ENCODE measurements around the gene ANGPTL5.
"Not testable (repeated sequence)": the region's sequence is repeated elsewhere in the genome, so short reads cannot be mapped to it uniquely, and the experiment has no call there.

The ANGPTL5 gene

DNA sequence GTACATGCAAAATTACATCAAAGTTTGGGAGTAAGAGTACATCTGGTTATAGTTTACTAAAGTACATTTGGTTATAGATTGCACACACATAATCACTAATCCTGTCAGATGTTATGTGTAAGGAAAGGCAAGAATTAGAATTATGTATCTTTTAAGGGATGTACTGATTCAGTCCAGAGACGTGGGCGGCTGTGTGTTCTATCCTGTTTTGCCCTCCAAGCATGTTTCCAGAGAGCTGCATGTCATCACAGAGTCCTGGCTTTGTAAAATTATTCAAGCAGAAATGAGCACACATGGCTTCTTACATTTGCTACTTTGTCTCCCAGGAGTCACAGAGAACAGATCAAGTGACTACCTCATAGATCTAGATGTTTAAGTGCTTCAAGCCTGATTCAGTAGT lies 34.7 kb downstream of the ANGPTL5 start:
- no peak for DNase-seq

DNA sequence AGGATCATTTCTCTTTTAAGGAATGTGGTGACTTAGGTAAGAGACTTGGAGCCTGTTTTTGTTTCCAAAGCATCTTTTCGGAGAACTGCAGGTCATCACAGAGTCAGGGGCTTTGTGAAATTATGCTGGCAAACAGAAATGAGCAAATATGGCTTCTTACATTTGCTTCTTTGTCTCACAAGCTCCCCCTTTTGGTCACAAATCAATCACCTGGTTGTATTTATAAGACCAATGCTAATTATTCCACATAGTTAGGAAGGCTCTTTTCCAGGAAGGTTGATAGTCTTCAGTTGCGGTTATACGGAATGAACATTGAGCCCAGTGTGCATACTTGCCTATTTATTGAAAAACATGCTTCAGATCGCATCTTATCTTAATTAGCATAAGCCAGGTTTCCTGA lies 36.1 kb downstream of the ANGPTL5 start:
- peak in 1 of 2 donors; percentile 12 for DNase-seq

GRCh38 chr11:101872171-101872882 lies 44.0 kb downstream of the ANGPTL5 start:
- DNase-seq = no peak

DNA sequence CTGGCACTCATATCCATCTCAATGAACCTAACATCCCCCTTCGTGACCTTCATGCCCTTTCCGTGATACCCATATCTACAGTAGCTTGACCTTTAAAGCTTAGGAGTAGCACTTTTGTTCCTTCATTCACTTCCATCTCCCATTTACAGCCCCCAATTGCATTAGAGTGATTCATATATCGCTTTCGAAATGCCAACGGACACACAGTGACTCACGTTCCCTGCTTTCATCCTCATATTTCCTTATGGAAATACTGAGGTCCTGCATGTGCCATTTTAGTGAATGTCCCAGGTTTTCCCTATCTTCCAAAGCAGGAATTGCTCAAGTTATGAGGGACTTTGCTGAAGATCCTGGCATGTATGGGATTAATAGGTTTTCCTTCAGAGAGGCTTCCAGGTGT lies 45.8 kb downstream of the ANGPTL5 start:
- no peak for DNase-seq

GRCh38 chr11:101867951-101868350 lies 48.4 kb downstream of the ANGPTL5 start:
- DNase-seq = no peak

DNA sequence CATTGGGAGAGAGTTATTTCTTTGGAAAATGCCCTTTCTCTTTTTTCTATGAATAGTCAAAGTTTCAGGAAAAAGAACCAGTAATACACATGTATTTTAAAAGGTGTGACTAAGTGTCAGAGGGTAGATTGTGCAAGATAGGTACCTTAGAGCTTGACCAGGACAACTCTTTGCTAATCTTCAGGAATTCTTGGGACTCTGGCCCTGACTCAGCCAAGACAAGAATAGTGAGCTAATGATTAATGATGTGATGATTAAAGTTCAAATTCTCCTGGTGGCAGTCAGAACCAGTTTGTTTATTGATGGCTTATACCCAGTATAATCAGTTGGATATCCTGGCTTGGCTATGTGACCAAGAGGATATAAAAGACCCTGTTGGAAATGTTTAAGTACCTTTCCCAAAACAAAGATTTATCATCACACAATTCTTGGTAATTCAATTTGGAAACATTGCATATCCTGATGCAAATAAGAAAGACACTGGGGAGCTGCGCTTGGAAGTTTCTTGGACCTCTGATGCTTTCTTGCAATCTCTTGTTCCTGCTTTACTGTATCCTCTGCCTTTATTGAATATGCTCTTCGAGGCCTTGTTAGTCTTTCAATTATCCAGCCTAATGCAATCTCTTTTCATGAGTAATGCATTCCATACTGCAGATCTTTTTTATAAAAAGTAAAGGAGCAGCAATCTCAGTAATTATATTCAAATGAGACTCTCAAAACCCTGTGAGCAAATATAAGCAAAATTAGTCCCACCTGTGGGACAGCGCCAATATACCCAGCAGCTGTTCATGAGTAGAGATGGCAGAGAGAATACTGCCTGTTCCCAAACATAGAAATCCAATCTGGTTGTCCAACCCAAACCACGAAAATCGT lies 49.5 kb downstream of the ANGPTL5 start:
- DNase-seq = no peak

DNA sequence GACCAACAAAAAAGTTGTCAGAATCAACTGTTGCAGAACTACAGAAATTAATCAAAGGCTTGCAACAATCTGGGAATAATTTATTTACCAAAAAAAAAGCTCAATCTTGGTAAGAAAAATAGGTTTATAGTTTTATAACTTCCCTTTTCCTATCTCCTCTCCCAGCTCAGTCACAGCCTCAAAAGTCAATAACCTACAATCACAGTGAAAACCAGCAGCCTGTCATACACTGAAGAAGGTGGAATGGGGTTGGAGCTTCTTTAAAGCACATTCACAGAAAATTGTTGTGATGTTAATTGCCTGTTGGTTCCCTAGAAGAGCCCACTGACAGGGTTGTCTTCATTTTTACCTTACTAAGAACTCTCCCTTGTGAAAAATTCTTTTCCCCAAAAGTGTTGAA lies 52.2 kb downstream of the ANGPTL5 start:
- no peak for DNase-seq

- DNase-seq = no peak
These were observed 53.0 kb downstream of the ANGPTL5 start for GRCh38 chr11:101863361-101863760.

GRCh38 chr11:101862391-101863233 lies 53.7 kb downstream of the ANGPTL5 start:
- no peak for DNase-seq

- peak in 1 of 2 donors; percentile 48 for DNase-seq
These were observed 55.5 kb downstream of the ANGPTL5 start for GRCh38 chr11:101860696-101861427.

- DNase-seq = not testable (repeated sequence)
These were observed 64.1 kb downstream of the ANGPTL5 start for GRCh38 chr11:101852260-101852659.

GRCh38 chr11:101848262-101848661 lies 68.1 kb downstream of the ANGPTL5 start:
- no peak for DNase-seq

GRCh38 chr11:101844608-101845007 lies 71.7 kb downstream of the ANGPTL5 start:
- no peak for DNase-seq

DNA sequence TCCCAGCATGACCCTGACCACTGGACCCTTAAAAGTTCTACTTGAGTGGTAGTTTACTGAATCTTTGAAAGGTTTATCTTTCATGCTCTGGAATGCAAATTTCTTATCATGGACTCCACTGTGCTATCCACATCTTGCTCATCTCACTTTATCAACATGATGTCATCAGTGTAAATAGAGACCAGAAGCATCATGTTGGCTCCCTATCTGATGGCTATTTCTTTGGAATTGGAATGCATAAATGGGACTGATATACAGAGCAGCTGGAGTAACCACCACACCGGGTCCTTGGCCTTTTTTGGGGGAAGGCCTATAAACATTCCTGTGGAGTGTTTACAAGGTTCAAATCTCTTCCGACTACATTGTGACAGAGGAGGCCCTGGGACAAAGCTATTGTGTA lies 75.6 kb downstream of the ANGPTL5 start:
- no peak for DNase-seq
